HepG2 (cell line): ENCODE data around the gene CLEC16A. TPM values are rescaled to one million over a fixed set of nuclear protein-coding genes. Genes with fewer than 3 reads are reported as not detected.

Source experiments
- ATAC-seq: fragments of 200-7000 bp; cut with Tn5 transposase; 3 replicates; pipeline ENCODE4 v1.9.1; 2020; ENCODE audit warnings: mild to moderate bottlenecking, moderate library complexity
- BruUV-seq: library from RNA; stranded (reverse); fragments of 400-500 nt; replicated peaks from 2 replicates; lab custom pipeline; 2021; lab: Mats Ljungman, UMichigan
- CTCF ChIA-PET: fragments of 300-600 bp; formaldehyde crosslinking; extraction: SDS; loops from one replicate; lab custom pipeline; 2021; ENCODE audit warnings: low total read pairs, inconsistent platforms, low intra/inter-chr PET ratio; lab: Yijun Ruan, JAX
- POLR2A ChIA-PET: fragments of 350-600 bp; sonication (Branson Sonifier 250); formaldehyde crosslinking; loops from one replicate; lab custom pipeline; 2020; ENCODE audit warnings: antibody characterized with exemption, inconsistent platforms; lab: Yijun Ruan, JAX
- DNase-seq: peaks from one replicate; pipeline ENCODE4 v3.0.0-alpha.2; 2015; ENCODE audit warnings: low spot score
- FAIRE-seq: peaks from 3 replicates; lab custom pipeline; 2011; peaks lifted over from hg19 to GRCh38; lab: Jason Lieb, UNC
- H2AFZ ChIP-seq: one replicate; pipeline ENCODE4 v1.6.1; 2011; ENCODE audit warnings: low read length, inconsistent platforms
- H3K27ac ChIP-seq: fragments of 300-600 bp; 3 replicates; pipeline ENCODE4 v1.8.0; 2011; ENCODE audit warnings: mixed run types, mild to moderate bottlenecking, mixed read lengths, low read length, inconsistent platforms; ENCODE audit not compliant: insufficient read depth; ENCODE audit errors: extremely low read length
- H3K27me3 ChIP-seq, 2 experiments: fragments of 200-600 bp in 1 of 2; 2 replicates in 1 of 2; 3 replicates in 1 of 2; pipeline versions ENCODE4 v1.6.0 to v1.8.0; 2011; ENCODE audit warnings: low read length in 2 of 2, mild to moderate bottlenecking in 2 of 2, moderate library complexity in 2 of 2, inconsistent platforms in 1 of 2; ENCODE audit not compliant: insufficient read depth in 2 of 2, control insufficient read depth in 1 of 2
- H3K36me3 ChIP-seq, 2 experiments: fragments of 200-600 bp in 1 of 2; replicated peaks in 1 of 2; 2 replicates in 1 of 2; 3 replicates in 1 of 2; pipeline versions ENCODE4 v1.5.1 to v1.8.0; 2011; ENCODE audit warnings: low read length in 2 of 2, inconsistent platforms in 1 of 2; ENCODE audit not compliant: insufficient read depth in 2 of 2, control insufficient read depth in 1 of 2
- H3K4me1 ChIP-seq: 2 replicates; pipeline ENCODE4 v1.5.1; 2012; ENCODE audit warnings: low read length, inconsistent platforms; ENCODE audit not compliant: insufficient read depth
- H3K4me2 ChIP-seq: 2 replicates; pipeline ENCODE4 v1.6.0; 2011; ENCODE audit warnings: low read depth, low read length, inconsistent platforms
- H3K4me3 ChIP-seq, 3 experiments: fragments of 200-600 bp in 1 of 3; sonication (generic), shearing (Covaris generic) in 1 of 3; replicated peaks in 1 of 3; 2 replicates each; pipeline ENCODE4 v1.5.1; 2011 to 2016; ENCODE audit warnings: low read length in 3 of 3, inconsistent platforms in 2 of 3, low read depth in 2 of 3, mild to moderate bottlenecking in 2 of 3, control low read depth in 1 of 3, mixed read lengths in 1 of 3; ENCODE audit not compliant: insufficient read depth in 1 of 3
- H3K79me2 ChIP-seq: one replicate; pipeline ENCODE4 v1.6.1; 2011; ENCODE audit warnings: low read length, inconsistent platforms; ENCODE audit not compliant: insufficient read depth
- H3K9ac ChIP-seq: 2 replicates; pipeline ENCODE4 v1.6.0; 2011; ENCODE audit warnings: mild to moderate bottlenecking, low read depth, low read length, inconsistent platforms; ENCODE audit not compliant: insufficient read depth
- H3K9me3 ChIP-seq: 2 replicates; pipeline ENCODE4 v1.5.1; 2012; ENCODE audit warnings: mild to moderate bottlenecking, low read length
- H4K20me1 ChIP-seq: 2 replicates; pipeline ENCODE4 v1.6.0; 2011; ENCODE audit warnings: inconsistent platforms, mild to moderate bottlenecking, low read length, moderate library complexity; ENCODE audit not compliant: insufficient read depth
- CEBPB ChIP-seq: IDR thresholded peaks from 2 replicates; pipeline ENCODE4 v1.6.1; 2011; ENCODE audit warnings: low read depth, low read length, improper control_type of control experiment, borderline replicate concordance
- NAIF1 ChIP-seq: sonication (generic); formaldehyde crosslinking; IDR thresholded peaks from 2 replicates; pipeline ENCODE4 v1.5.0; 2020; ENCODE audit warnings: mild to moderate bottlenecking, missing genetic modification reagents, borderline replicate concordance
- RFX5 ChIP-seq: IDR thresholded peaks from 2 replicates; pipeline ENCODE4 v1.6.1; 2011; ENCODE audit warnings: low read depth, low read length, improper control_type of control experiment
- SETDB1 ChIP-seq: sonication (generic); formaldehyde crosslinking; IDR thresholded peaks from 2 replicates; pipeline ENCODE4 v1.5.1; 2020; ENCODE audit warnings: missing genetic modification reagents, mild to moderate bottlenecking, borderline replicate concordance
- TP53 ChIP-seq: sonication (generic); formaldehyde crosslinking; conservative IDR thresholded peaks from 2 replicates; pipeline ENCODE4 v1.4.0; 2020; ENCODE audit warnings: missing genetic modification reagents
- ZNF256 ChIP-seq: sonication (generic); formaldehyde crosslinking; conservative IDR thresholded peaks from 2 replicates; pipeline ENCODE4 v1.4.0; 2020; ENCODE audit warnings: missing genetic modification reagents
- ZNF292 ChIP-seq: sonication (generic); formaldehyde crosslinking; IDR thresholded peaks from 2 replicates; pipeline ENCODE4 v1.8.1; 2022; ENCODE audit warnings: mild to moderate bottlenecking, low read depth, missing genetic modification reagents, borderline replicate concordance
- ZNF3 ChIP-seq: IDR thresholded peaks from 2 replicates; pipeline ENCODE4 v1.7.0; 2017; ENCODE audit warnings: inconsistent platforms
- ZNF777 ChIP-seq: sonication (generic); formaldehyde crosslinking; IDR thresholded peaks from 2 replicates; pipeline ENCODE4 v1.4.0; 2020; ENCODE audit warnings: missing genetic modification reagents
- WGBS: methylation state at CpG from one replicate; pipeline ENCODE4 v1.1.6; 2017; ENCODE audit warnings: low lambda C conversion rate; 5-methylcytosine and 5-hydroxymethylcytosine counted together
- in situ Hi-C: cut with HindIII; loops from 2 replicates; pipeline ENCODE4 v1.10.0; 2017; ENCODE audit warnings: low pct_unique_long_range_greater_than_20kb; ENCODE audit not compliant: extremely low pct_ligation_motif_present
- intact Hi-C: fragments of 100-400 bp; cut with micrococcal nuclease; formaldehyde crosslinking; loops from one replicate; pipeline ENCODE4 v1.10.0; 2022; ENCODE audit not compliant: unreplicated experiment
- polyA plus RNA-seq, 8 experiments: library from polyadenylated mRNA; depleted of rRNA in 3 of 8; stranded (reverse) in 7 of 8; unstranded in 1 of 8; fragments of >200 nt; fragmentation: Illumina TruSeq in 4 of 8; extraction: Trizol in 4 of 8; gene quantifications; 2 replicates each; pipeline versions ENCODE4 v1.2.1 to v1.2.3, GENCODE V29; 2011 to 2016; ENCODE audit warnings: low read depth in 4 of 8, missing spikeins in 1 of 8, mixed read lengths in 1 of 8; ENCODE audit not compliant: insufficient read depth in 1 of 8
- total RNA-seq, 5 experiments: library from RNA; depleted of rRNA; stranded (reverse); fragments of >200 nt; fragmentation: Illumina TruSeq; extraction: Trizol; gene quantifications; 2 replicates each; pipeline ENCODE4 v1.2.3, GENCODE V29; 2016; ENCODE audit warnings: low read depth in 1 of 5
- TF ChIP-seq, protein P1 (sequence below): sonication (generic); formaldehyde crosslinking; IDR thresholded peaks from 2 replicates; pipeline ENCODE4 v1.5.0; 2020; ENCODE audit warnings: missing genetic modification reagents
- TF ChIP-seq, protein P2 (sequence below): sonication (generic); formaldehyde crosslinking; IDR thresholded peaks from 2 replicates; pipeline ENCODE4 v1.4.0; 2020; ENCODE audit warnings: missing genetic modification reagents, mild to moderate bottlenecking, borderline replicate concordance
- TF ChIP-seq, protein P3 (sequence below): sonication (generic); formaldehyde crosslinking; IDR thresholded peaks from 2 replicates; pipeline ENCODE4 v1.4.0; 2020; ENCODE audit warnings: missing genetic modification reagents

CLEC16A gene
- total and polyA plus RNA-seq, 2 of the 13 experiments (the other 11 are each of a cell fraction or from before 2014, with no cell fraction given): 8.5 to 10.3 TPM

DNA sequence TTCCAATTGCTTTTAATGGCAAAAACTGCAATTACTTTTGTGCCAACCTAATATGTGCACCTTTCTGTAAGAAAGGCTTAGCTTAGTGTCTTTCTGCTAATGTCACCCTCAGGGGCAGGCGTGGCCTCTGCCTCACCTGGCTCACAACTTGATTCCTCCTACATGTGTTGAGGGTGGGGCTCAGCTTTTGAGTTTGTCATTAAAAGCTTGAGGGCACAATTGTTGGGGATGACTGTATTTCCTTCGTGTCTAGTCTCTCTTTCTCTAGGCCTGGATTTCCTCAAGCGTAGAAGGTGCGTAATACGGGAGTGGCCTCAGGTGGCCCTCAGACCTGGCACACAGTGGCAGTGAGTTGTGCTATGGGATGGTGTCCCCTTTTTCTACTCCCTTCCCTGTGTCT lies 94.4 kb downstream of the CLEC16A start:
- Histone ChIP-seq H3K9ac (no peak overlapping the region), H3K27ac (no peak overlapping the region), H3K79me2 (no peaks in the 10 kb centered on the region), H3K4me1 (no peaks in the 10 kb centered on the region), H3K9me3 (no peaks in the 10 kb centered on the region), H3K36me3 (peaks cover 13 to 33% of the 10 kb centered on the region in 2 experiments; a peak in 4 of 5 replicates), H3K4me3 (no peak overlapping the region), H3K27me3 (no peaks in the 10 kb centered on the region), H4K20me1 (no peaks in the 10 kb centered on the region), H3K4me2 (no peak overlapping the region), H2AFZ (no peak overlapping the region)
- ChIA-PET CTCF (no interaction called here), POLR2A (no interaction called here)
- DNase-seq (no peak), FAIRE-seq (no peak), ATAC-seq (no peak)
- in situ Hi-C loops (no loop called here), intact Hi-C loops (no loop called here)
- 93% methylated on average over 5 of the region's 5 CpGs for WGBS
- BruUV-seq: no TSS peak
- no peak for TF ChIP-seq NAIF1
- no peak for TF ChIP-seq SETDB1 (CRISPR knock-in tag)
- TF ChIP-seq ZNF256 (CRISPR knock-in tag): no peak
- TF ChIP-seq CEBPB: no peak
- TF ChIP-seq, protein P1, sequence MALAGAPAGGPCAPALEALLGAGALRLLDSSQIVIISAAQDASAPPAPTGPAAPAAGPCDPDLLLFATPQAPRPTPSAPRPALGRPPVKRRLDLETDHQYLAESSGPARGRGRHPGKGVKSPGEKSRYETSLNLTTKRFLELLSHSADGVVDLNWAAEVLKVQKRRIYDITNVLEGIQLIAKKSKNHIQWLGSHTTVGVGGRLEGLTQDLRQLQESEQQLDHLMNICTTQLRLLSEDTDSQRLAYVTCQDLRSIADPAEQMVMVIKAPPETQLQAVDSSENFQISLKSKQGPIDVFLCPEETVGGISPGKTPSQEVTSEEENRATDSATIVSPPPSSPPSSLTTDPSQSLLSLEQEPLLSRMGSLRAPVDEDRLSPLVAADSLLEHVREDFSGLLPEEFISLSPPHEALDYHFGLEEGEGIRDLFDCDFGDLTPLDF (CRISPR knock-in tag): no peak
- TF ChIP-seq, protein P2, sequence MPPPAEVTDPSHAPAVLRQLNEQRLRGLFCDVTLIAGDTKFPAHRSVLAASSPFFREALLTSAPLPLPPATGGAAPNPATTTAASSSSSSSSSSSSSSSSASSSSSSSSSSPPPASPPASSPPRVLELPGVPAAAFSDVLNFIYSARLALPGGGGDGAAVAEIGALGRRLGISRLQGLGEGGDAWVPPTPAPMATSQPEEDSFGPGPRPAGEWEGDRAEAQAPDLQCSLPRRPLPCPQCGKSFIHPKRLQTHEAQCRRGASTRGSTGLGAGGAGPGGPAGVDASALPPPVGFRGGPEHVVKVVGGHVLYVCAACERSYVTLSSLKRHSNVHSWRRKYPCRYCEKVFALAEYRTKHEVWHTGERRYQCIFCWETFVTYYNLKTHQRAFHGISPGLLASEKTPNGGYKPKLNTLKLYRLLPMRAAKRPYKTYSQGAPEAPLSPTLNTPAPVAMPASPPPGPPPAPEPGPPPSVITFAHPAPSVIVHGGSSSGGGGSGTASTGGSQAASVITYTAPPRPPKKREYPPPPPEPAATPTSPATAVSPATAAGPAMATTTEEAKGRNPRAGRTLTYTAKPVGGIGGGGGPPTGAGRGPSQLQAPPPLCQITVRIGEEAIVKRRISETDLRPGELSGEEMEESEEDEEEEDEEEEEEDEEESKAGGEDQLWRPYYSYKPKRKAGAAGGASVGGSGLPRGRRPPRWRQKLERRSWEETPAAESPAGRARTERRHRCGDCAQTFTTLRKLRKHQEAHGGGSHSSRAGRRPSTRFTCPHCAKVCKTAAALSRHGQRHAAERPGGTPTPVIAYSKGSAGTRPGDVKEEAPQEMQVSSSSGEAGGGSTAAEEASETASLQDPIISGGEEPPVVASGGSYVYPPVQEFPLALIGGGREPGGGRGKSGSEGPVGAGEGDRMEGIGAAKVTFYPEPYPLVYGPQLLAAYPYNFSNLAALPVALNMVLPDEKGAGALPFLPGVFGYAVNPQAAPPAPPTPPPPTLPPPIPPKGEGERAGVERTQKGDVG (CRISPR knock-in tag): no peak
- no peak for TF ChIP-seq RFX5
- TF ChIP-seq ZNF292 (CRISPR knock-in tag): no peak
- no peak for TF ChIP-seq ZNF777
- TF ChIP-seq, protein P3, sequence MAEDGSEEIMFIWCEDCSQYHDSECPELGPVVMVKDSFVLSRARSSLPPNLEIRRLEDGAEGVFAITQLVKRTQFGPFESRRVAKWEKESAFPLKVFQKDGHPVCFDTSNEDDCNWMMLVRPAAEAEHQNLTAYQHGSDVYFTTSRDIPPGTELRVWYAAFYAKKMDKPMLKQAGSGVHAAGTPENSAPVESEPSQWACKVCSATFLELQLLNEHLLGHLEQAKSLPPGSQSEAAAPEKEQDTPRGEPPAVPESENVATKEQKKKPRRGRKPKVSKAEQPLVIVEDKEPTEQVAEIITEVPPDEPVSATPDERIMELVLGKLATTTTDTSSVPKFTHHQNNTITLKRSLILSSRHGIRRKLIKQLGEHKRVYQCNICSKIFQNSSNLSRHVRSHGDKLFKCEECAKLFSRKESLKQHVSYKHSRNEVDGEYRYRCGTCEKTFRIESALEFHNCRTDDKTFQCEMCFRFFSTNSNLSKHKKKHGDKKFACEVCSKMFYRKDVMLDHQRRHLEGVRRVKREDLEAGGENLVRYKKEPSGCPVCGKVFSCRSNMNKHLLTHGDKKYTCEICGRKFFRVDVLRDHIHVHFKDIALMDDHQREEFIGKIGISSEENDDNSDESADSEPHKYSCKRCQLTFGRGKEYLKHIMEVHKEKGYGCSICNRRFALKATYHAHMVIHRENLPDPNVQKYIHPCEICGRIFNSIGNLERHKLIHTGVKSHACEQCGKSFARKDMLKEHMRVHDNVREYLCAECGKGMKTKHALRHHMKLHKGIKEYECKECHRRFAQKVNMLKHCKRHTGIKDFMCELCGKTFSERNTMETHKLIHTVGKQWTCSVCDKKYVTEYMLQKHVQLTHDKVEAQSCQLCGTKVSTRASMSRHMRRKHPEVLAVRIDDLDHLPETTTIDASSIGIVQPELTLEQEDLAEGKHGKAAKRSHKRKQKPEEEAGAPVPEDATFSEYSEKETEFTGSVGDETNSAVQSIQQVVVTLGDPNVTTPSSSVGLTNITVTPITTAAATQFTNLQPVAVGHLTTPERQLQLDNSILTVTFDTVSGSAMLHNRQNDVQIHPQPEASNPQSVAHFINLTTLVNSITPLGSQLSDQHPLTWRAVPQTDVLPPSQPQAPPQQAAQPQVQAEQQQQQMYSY (CRISPR knock-in tag): no peak
- no peak for TF ChIP-seq TP53 (CRISPR knock-in tag)
- TF ChIP-seq ZNF3: no peak
